Lower leg skin (tissue), 3 donors: Measurements from ENCODE around the gene NRDC.

ENCODE experiments used
- CTCF ChIP-seq, 3 donors: fragments of 450-650 bp; IDR thresholded peaks; one replicate each; pipeline ENCODE4 v1.5.1; 2016; ENCODE audit warnings: antibody characterized with exemption in 3 of 3, mild to moderate bottlenecking in 3 of 3, moderate library complexity in 2 of 3
- POLR2A ChIP-seq, 2 donors: fragments of 450-650 bp; IDR thresholded peaks; one replicate each; pipeline ENCODE4 v1.6.1; 2016 to 2017; ENCODE audit warnings: antibody characterized with exemption in 2 of 2, mild to moderate bottlenecking in 1 of 2, moderate library complexity in 1 of 2

GRCh38 chr1:51740652-51741051 is 137.9 kb downstream of the NRDC start:
- no peak for TF ChIP-seq CTCF (IDR thresholded peaks at IDR 0.05)
- no peak for TF ChIP-seq POLR2A (IDR thresholded peaks at IDR 0.05)
